Osteocyte (in vitro differentiated cells): Measurements from ENCODE around the gene USP49. TPM values are rescaled to one million over a fixed set of nuclear protein-coding genes. Genes with fewer than 3 reads are reported as not detected.

ENCODE experiments used
- DNase-seq: peaks from one replicate; pipeline ENCODE4 v3.0.0; 2021; ENCODE audit warnings: mixed read lengths; ENCODE audit not compliant: unreplicated experiment; ENCODE audit errors: extremely low spot score
- H3K27ac Mint-ChIP-seq: one replicate; pipeline ENCODE4 v1.8.0; 2021; ENCODE audit warnings: mild to moderate bottlenecking, mixed read lengths; ENCODE audit not compliant: unreplicated experiment
- H3K27me3 Mint-ChIP-seq: one replicate; pipeline ENCODE4 v1.8.0; 2021; ENCODE audit warnings: mixed read lengths; ENCODE audit not compliant: unreplicated experiment
- H3K36me3 Mint-ChIP-seq: one replicate; pipeline ENCODE4 v1.8.0; 2021; ENCODE audit warnings: mixed read lengths; ENCODE audit not compliant: unreplicated experiment
- H3K4me1 Mint-ChIP-seq: one replicate; pipeline ENCODE4 v1.8.0; 2021; ENCODE audit warnings: mixed read lengths; ENCODE audit not compliant: unreplicated experiment
- H3K4me3 Mint-ChIP-seq: one replicate; pipeline ENCODE4 v1.8.0; 2021; ENCODE audit warnings: mild to moderate bottlenecking, moderate library complexity, mixed read lengths; ENCODE audit not compliant: unreplicated experiment
- H3K9me3 Mint-ChIP-seq: one replicate; pipeline ENCODE4 v1.8.0; 2021; ENCODE audit warnings: mixed read lengths; ENCODE audit not compliant: unreplicated experiment
- CTCF ChIP-seq: fragments of 200-600 bp; sonication (generic); IDR thresholded peaks from 2 replicates; pipeline ENCODE4 v1.5.0; 2021; ENCODE audit warnings: antibody characterized with exemption, mild to moderate bottlenecking, moderate library complexity
- total RNA-seq: library from RNA; stranded (reverse); gene quantifications from 2 replicates; pipeline ENCODE4 v1.2.1, GENCODE V29; 2021

USP49 gene
- total RNA-seq, 1 donor from 2014 or later, result 5.2 TPM

GRCh38 chr6:41874741-41875140 is 20.4 kb downstream of the USP49 start:
- TF ChIP-seq CTCF, result no peak
- Mint-ChIP-seq H3K36me3 (no peaks in the 10 kb centered on the region), H3K4me3 (no peak overlapping the region), H3K27ac (no peak overlapping the region), H3K9me3 (no peaks in the 10 kb centered on the region), H3K27me3 (no peaks in the 10 kb centered on the region), H3K4me1 (peaks cover 15% of the 10 kb centered on the region)
- no peak for DNase-seq

DNA sequence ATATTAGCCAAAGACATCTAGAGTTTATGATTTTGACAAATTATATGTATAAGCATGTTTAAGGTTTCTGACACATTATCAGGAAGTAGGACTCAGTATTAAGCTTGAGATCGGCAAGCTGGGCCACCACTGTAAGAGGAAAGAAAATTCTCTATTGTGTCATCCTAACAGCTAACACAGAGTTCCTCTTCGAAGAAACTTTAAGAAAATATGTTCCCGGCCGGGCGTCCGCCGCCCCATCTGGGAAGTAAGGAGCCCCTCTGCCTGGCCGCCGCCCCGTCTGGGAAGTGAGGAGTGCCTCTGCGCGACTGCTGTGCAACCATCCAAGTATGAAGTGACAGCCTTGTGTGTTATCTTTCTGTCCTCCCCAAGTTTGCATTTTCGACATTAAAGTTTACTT is 23.0 kb downstream of the USP49 start:
- no peaks in the 10 kb centered on the region for H3K9me3 Mint-ChIP-seq
- no peaks in the 10 kb centered on the region for H3K4me1 Mint-ChIP-seq
- H3K27ac Mint-ChIP-seq, result no peak overlapping the region
- no peak for DNase-seq
- H3K36me3 Mint-ChIP-seq, result peaks cover 2% of the 10 kb centered on the region
- no peaks in the 10 kb centered on the region for H3K27me3 Mint-ChIP-seq
- no peak overlapping the region for H3K4me3 Mint-ChIP-seq
- TF ChIP-seq CTCF, result no peak

DNA sequence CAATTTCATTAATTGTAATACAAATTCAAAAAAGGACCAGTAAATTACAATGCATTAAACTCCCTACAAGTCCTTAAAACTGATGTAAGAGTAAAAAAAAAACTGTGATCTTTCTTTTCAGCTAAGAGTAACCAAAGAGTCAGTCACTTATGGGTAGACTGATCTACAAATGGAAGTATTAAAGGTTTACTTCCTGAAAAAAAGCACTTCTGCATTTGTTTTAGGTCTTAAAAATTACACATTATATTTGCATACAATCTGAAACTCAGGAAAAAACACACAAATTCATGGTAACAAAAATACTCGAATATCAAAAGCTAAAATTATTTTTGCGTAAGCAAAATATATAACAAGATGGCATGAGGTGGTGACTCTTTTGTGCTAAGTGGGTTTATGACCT is 23.5 kb downstream of the USP49 start:
- Mint-ChIP-seq H3K4me1 (no peaks in the 10 kb centered on the region), H3K27ac (no peak overlapping the region), H3K27me3 (no peaks in the 10 kb centered on the region), H3K4me3 (no peak overlapping the region), H3K36me3 (peaks cover 2% of the 10 kb centered on the region), H3K9me3 (no peaks in the 10 kb centered on the region)
- no peak for TF ChIP-seq CTCF
- DNase-seq, result no peak

DNA sequence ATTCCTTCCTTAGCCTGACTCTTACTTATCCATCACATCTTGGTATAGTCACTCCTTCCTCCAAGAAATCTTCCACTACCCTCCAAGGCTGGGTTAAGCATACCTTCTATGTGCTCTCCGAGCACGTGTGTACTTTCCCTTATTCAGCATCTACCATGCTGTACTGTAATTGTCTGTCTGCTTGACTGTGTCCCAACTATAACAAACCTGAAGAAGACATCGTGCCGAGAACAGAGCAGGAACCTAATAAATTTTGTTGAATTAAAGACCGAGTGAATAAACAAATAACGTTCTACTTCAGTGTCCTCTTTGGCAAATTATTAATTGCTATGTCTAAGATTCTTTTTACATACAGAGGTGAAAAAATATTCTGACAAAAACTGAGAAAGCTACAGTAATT is 35.8 kb downstream of the USP49 start:
- no peak overlapping the region for H3K27ac Mint-ChIP-seq
- H3K9me3 Mint-ChIP-seq, result no peaks in the 10 kb centered on the region
- TF ChIP-seq CTCF, result no peak

GRCh38 chr6:41858703-41859102 is 36.5 kb downstream of the USP49 start:
- no peaks in the 10 kb centered on the region for H3K27me3 Mint-ChIP-seq
- H3K4me1 Mint-ChIP-seq, result no peaks in the 10 kb centered on the region
- no peak overlapping the region for H3K4me3 Mint-ChIP-seq
- no peaks in the 10 kb centered on the region for H3K36me3 Mint-ChIP-seq
- H3K9me3 Mint-ChIP-seq, result no peaks in the 10 kb centered on the region
- TF ChIP-seq CTCF, result no peak
- DNase-seq, result no peak
- H3K27ac Mint-ChIP-seq, result no peak overlapping the region

More for the DNA sequence above, 35.8 kb downstream of the USP49 start:
- H3K4me1 Mint-ChIP-seq, result no peaks in the 10 kb centered on the region
- no peak for DNase-seq
- H3K4me3 Mint-ChIP-seq, result no peak overlapping the region
- H3K36me3 Mint-ChIP-seq, result no peaks in the 10 kb centered on the region
- H3K27me3 Mint-ChIP-seq, result no peaks in the 10 kb centered on the region
